HL-60/S4 treated with retinoic acid at 250 ng/mL for 4 days and 3 days (cell line): ENCODE measurements around the gene RGS6.

Experiments used
- in situ Hi-C: fragments of 300-500 bp; cut with MboI; formaldehyde crosslinking; loops from 2 replicates; pipeline ENCODE4 v1.7.0; 2022; ENCODE audit warnings: low sequenced_read_pairs

Gene RGS6

GRCh38 chr14:72483311-72483710 lies 551.1 kb downstream of the RGS6 start:
- in situ Hi-C loops: no loop called here

DNA sequence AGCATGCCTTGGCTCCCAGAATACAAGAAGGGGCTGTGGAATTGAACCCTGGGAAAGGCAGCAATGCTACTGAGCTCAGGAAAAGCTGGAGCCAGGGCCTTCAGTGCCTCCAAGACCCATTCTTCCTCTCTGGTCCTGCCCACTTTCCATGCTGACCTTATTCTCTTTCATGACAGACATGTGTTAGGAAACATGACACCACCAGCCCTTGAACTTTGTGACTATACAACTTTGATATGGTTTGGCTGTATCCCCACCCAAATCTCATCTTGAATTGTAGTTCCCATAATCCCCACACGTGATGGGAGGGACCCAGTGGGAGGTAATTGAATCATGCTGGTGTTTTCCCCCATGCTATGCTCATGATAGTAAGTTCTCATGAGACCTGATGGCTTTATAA lies 553.5 kb downstream of the RGS6 start:
- in situ Hi-C loops: no loop called here

DNA sequence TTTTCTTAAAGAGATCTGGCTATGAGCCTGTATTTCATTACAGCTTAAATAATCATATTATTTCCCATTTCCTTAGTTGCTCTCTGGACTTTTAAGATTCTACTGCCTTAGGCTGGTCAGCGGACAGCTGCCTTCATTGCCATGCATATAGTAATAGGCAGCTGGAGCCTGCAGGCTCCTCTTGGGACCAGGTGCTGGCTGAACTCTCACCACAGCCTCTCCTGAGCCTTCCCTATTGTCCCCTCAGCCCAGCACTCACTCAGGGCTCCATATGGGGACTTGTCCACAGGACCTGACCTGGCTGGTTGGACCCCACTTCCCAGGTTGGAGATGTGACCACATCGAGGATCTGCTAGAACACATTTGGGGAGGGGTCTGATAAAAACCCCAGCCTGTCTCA lies 556.3 kb downstream of the RGS6 start:
- in situ Hi-C loops: no loop called here

DNA sequence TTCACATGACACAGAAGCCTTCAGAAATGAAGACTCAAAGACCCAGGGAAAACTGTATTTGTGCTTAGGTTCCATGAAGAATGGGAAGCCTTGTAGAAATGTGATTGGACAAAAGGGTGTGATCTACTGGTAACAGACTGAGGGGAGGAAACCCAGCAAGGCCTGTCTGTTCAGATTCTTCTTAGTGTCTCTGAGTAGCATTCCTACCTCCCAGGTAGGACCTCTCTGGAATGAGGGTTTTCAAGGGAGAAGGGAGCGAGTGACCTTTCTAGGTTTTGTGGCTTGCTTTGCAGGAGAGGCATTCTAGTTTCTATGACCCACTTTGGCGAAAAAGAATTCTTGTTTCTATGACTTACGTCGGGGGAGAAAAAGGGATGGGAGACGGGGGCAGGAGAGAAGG lies 560.0 kb downstream of the RGS6 start:
- in situ Hi-C loops: no loop called here

- in situ Hi-C loops: no loop called here
Observed at GRCh38 chr14:72495668-72496067, 563.4 kb downstream of the RGS6 start.

- in situ Hi-C loops: no loop called here
Observed at GRCh38 chr14:72498646-72499045, 566.4 kb downstream of the RGS6 start.

DNA sequence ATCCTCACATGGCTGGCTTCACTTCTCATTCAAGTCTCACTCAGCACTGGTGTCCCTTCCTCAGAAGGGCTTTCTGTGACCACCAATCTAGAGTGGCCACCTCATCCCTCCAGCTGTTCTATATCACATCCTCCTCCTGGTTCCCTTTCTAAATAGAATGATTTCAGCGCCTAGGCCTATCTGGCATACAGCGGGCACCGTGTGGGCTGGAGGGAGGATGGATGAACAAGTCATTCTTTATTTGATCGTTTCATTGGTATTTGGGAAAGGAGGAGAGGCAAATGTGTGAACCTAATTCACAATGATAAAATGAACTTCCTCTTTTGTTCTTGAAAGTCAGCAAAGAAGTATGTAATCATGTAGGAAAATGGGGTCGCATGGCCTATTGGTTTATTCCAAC lies 567.5 kb downstream of the RGS6 start:
- in situ Hi-C loops: loop anchor here (25.0 kb wide), 1 partner anchor 438 kb away; the partner anchor contains the start of gene DCAF4

DNA sequence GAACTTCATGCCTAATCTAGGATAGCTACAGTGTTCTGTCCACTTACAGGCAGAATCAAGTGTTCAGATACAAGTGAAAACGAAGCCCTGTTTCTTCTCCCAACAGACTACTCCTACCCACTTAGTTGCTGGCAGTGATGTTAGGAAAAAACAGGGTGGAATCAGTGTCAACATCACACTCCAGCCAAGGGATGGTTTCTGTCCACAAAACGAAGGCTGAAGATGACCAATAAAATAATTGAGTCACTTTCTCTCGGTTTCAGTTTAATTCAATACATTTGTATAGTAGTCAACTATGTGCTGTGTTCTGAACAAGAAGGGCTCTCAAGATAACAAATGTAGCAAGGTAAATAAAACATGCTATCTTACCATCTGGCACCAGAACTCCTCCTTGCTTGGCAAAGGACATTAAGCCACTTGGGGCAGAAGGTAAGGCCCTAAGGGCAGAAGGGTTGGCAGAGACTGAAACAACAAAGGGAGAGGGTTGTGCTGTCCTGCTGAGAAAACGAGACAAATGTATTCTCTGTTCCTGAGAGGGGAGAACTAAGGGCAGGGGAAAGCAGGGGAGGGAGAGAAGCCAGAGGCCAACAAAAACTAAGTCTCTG lies 568.1 kb downstream of the RGS6 start:
- in situ Hi-C loops: loop anchor here (25.0 kb wide), 1 partner anchor 437 kb away; the partner anchor contains the start of gene DCAF4

GRCh38 chr14:72501439-72501838 lies 569.2 kb downstream of the RGS6 start:
- in situ Hi-C loops: loop anchor here (25.0 kb wide), 1 partner anchor 436 kb away; the partner anchor contains the start of gene DCAF4

DNA sequence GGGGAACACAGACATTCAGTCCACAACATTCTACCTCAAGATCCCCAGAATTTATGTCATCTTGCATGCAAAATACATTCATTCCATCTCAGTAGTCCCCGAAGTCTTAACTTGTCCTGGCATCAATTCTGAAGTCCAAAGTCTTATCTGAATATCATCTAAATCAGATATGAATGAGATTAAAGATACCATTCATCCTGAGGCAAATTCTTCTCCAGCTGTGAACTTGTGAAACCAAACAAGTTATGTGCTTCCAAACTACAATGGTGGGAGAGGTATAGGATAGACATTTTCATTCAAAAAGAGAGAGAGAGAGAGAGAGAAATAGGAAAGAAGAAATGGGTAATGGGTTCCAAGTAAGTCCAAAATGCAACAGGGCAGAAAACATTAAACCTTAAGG lies 571.0 kb downstream of the RGS6 start:
- in situ Hi-C loops: loop anchor here (25.0 kb wide), 1 partner anchor 434 kb away; the partner anchor contains the start of gene DCAF4

DNA sequence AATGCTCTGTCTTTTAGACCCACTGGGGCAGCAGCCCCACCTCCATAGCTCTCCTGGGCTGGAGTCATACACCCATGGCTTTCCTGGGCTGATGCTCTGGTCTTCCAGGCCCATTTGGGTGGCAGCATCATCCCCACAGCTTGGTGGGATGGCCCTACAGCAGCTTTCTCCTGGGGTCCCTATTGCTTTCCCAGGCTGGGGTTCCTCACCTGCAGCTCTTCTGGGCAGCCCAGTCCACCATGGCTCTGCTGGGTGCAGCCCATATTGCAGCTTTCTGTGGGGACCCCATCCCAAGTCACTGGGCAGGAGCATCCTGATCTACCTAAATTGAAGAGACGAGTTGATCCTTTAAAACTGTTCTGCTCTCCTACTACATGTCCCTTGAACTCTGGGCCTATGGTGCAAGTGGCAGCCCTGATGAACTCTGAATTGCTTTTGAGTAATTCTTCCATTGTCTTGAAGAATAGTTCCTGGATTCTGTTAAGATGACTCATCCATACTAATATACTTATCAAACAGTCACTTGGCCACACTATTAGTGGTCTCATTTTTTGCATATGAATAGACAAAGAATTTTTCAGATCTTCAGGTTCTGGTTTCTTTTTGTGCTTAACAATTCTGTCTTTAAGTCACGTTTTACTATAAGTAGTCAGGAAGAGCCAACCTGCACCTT lies 571.6 kb downstream of the RGS6 start:
- in situ Hi-C loops: loop anchor here (25.0 kb wide), 1 partner anchor 433 kb away; the partner anchor contains the start of gene DCAF4

DNA sequence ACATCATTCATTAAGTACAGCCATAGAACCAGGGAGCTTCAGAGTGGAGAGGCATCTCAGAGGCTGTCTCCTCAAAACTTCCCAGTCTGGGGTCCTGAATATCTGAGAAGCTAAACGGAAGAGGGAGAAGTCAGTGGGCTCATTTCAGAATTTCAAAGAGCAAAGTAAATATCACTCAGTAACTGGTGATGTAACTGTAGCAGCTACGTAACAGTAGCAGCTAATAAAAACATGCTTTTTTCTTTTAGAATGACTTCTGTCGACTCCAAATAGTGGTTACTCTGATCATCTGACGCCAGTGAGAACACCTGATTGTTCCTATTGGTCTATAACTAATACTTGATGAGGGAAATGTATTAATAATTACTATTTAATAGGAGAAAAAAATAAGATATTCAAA lies 578.3 kb downstream of the RGS6 start:
- in situ Hi-C loops: loop anchor here (25.0 kb wide), 1 partner anchor 427 kb away; the partner anchor contains the start of gene DCAF4

DNA sequence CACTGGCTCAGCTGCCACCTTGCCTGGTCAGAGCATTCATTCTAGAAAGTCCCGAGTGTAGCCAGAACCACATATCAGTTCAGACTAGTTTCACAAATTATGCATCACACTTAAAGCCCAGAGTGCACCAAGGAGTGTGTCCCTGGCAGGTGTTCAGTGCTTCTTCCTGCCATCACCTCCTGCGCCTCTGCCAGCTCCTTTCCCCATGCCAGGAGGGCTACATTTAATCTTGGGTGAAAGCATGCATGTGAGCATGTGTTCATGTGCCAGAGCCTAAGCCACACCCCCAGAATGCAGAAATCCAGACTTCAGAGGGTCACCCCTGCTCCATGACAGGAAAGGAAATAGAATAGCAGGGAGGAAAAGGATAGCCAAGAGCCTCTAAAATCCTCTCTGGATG lies 580.1 kb downstream of the RGS6 start:
- in situ Hi-C loops: loop anchor here (25.0 kb wide), 1 partner anchor 425 kb away; the partner anchor contains the start of gene DCAF4

GRCh38 chr14:72512925-72513324 lies 580.7 kb downstream of the RGS6 start:
- in situ Hi-C loops: loop anchor here (25.0 kb wide), 1 partner anchor 424 kb away; the partner anchor contains the start of gene DCAF4

- in situ Hi-C loops: loop anchor here (25.0 kb wide), 1 partner anchor 424 kb away; the partner anchor contains the start of gene DCAF4
Observed at GRCh38 chr14:72513346-72513745, 581.1 kb downstream of the RGS6 start.

GRCh38 chr14:72513965-72514659 lies 581.9 kb downstream of the RGS6 start:
- in situ Hi-C loops: loop anchor here (25.0 kb wide), 1 partner anchor 423 kb away; the partner anchor contains the start of gene DCAF4

GRCh38 chr14:72514660-72515025 lies 582.4 kb downstream of the RGS6 start:
- in situ Hi-C loops: loop anchor here (25.0 kb wide), 1 partner anchor 423 kb away; the partner anchor contains the start of gene DCAF4

DNA sequence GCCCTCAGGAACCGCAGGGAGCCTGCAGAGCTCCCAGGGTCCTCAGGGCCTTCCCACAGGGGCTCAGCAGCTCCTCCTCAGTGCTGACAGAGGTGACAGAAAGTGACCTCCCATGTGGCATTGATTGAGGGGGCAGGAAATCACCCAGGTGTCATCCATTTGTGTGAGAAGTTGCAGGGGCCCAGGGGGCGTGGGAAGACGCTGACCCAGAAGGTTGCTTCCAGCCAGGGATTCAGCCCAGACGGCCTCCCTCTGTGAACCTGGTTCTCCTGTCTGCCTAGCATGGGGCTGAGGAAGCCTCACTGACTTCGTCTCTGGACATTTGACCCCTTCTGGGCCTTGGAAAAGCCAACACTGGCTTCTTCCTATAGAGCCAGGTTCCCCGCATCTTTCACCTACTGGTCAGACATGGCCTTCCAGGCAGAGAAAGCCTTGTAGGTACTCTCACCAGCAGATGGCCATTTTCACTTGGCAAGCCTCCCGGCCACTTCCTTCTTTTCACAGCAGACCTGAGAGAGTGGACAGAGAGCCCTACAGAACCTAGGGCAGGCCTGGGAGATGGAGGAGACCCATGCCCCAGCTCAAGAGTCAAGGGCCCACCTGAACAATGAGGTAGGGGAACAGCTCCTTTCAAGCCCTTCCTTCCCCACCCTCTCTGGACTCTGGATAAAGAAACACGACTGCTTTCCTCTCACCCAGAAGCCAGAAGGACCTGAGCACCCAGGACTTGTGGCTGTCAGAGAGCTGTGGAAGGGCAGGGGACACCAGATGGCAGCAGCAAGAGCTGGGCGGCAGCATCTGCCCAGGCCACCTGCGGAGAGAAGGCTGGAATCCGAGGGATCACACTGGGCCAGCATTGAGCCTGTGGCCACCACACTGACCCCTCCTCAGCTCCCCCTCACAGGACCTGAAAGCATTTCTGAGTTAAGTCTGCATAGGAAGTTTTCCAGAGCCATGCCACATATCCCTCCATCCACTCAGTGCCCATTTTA lies 583.8 kb downstream of the RGS6 start:
- in situ Hi-C loops: loop anchor here (25.0 kb wide), 1 partner anchor 421 kb away; the partner anchor contains the start of gene DCAF4

DNA sequence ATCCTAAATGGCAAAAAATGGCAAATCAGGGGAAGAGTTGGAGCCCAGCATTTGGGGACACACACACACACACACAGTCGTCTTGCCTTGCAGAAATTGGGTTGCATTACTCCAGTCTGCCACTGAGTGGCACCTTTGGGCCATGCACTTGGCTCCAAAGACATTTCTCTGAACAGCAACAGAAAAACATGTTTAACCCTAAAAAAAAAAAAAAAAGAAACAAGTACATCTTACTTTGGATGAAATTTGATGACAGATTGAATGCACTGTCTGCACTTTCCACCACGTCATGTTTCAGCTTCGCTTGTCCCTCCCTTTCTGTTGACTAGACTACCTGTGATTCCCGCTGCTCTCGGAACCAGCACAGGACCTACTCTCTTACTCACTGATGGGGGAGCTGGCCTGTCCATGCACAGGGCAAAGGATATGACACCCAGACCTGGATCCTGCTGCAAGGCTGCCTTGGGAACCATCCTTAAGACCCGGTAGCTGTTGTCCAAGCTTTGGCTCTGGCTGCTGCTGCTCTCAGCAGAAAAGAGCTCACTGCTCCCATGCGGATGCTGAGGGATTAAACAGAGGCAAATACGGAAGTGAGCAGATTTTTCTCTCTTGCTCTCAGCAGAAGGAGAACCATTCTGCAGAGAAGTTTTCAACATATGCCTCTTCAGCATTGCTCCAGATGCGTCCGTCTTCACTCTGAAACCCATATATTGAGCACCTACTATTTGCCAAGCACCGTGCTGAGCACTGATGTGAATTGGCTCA lies 584.9 kb downstream of the RGS6 start:
- in situ Hi-C loops: loop anchor here (25.0 kb wide), 1 partner anchor 420 kb away; the partner anchor contains the start of gene DCAF4
